IMR-90 (cell line): Measurements from ENCODE around the gene IL11RA. TPM values are rescaled to one million over a fixed set of nuclear protein-coding genes. Genes with fewer than 3 reads are reported as not detected.

Source experiments
- ATAC-seq: fragments of 200-7000 bp; cut with Tn5 transposase; 2 replicates; pipeline ENCODE4 v1.9.1; 2020; ENCODE audit warnings: low read depth, mild to moderate bottlenecking, moderate library complexity
- BruUV-seq: library from RNA; stranded (reverse); fragments of 400-500 nt; replicated peaks from 2 replicates; lab custom pipeline; 2021; lab: Mats Ljungman, UMichigan
- CTCF ChIA-PET: fragments of 300-600 bp; formaldehyde crosslinking; extraction: SDS; loops from one replicate; lab custom pipeline; 2021; ENCODE audit warnings: antibody characterized with exemption; lab: Yijun Ruan, JAX
- POLR2A ChIA-PET: fragments of 300-600 bp; sonication (Branson Sonifier 250); formaldehyde crosslinking; loops from one replicate; lab custom pipeline; 2022; ENCODE audit warnings: antibody characterized with exemption; ENCODE audit not compliant: unreplicated experiment; lab: Charles Lee
- DNase-seq: peaks from one replicate; pipeline ENCODE4 v3.0.0; 2013
- H2AFZ ChIP-seq: replicated peaks from 2 replicates; pipeline ENCODE3; 2013; ENCODE audit warnings: low read length, mild to moderate bottlenecking; ENCODE audit not compliant: poor library complexity
- H2AK5ac ChIP-seq: 2 replicates; pipeline ENCODE4 v1.6.1; 2013; ENCODE audit warnings: low read depth, low read length, inconsistent platforms
- H2AK9ac ChIP-seq: replicated peaks from 2 replicates; pipeline ENCODE3; 2013; ENCODE audit warnings: mild to moderate bottlenecking, low read depth, low read length, moderate library complexity; ENCODE audit not compliant: poor library complexity
- H2BK120ac ChIP-seq: 2 replicates; pipeline ENCODE4 v1.6.1; 2013; ENCODE audit warnings: low read depth, low read length, inconsistent platforms
- H2BK15ac ChIP-seq: 3 replicates; pipeline ENCODE4 v1.6.1; 2013; ENCODE audit warnings: low read depth, low read length, inconsistent platforms
- H2BK20ac ChIP-seq: 2 replicates; pipeline ENCODE4 v1.6.1; 2013; ENCODE audit warnings: low read depth, mild to moderate bottlenecking, inconsistent platforms, low read length, moderate library complexity
- H2BK5ac ChIP-seq: 2 replicates; pipeline ENCODE4 v1.6.1; 2013; ENCODE audit warnings: mild to moderate bottlenecking, low read depth, low read length, inconsistent platforms; ENCODE audit not compliant: poor library complexity, severe bottlenecking
- H3K14ac ChIP-seq: replicated peaks from 2 replicates; pipeline ENCODE4 v1.6.1; 2013; ENCODE audit warnings: low read depth, low read length, inconsistent platforms
- H3K18ac ChIP-seq: 2 replicates; pipeline ENCODE4 v1.6.1; 2013; ENCODE audit warnings: low read depth, low read length, control low read depth
- H3K23ac ChIP-seq: 2 replicates; pipeline ENCODE4 v1.6.1; 2013; ENCODE audit warnings: low read depth, low read length, inconsistent platforms
- H3K27ac ChIP-seq: 2 replicates; pipeline ENCODE4 v1.5.1; 2013; ENCODE audit warnings: mild to moderate bottlenecking, control low read depth, low read length; ENCODE audit not compliant: insufficient read depth
- H3K27me3 ChIP-seq: 2 replicates; pipeline ENCODE4 v1.6.1; 2013; ENCODE audit warnings: low read length; ENCODE audit not compliant: control insufficient read depth, insufficient read depth
- H3K36me3 ChIP-seq: 2 replicates; pipeline ENCODE4 v1.6.1; 2013; ENCODE audit warnings: low read length, mixed read lengths; ENCODE audit not compliant: control insufficient read depth, insufficient read depth
- H3K4ac ChIP-seq: 2 replicates; pipeline ENCODE4 v1.6.1; 2013; ENCODE audit warnings: low read depth, low read length, inconsistent platforms
- H3K4me1 ChIP-seq: 2 replicates; pipeline ENCODE4 v1.6.1; 2013; ENCODE audit warnings: low read length, mixed read lengths; ENCODE audit not compliant: control insufficient read depth, insufficient read depth
- H3K4me2 ChIP-seq: 2 replicates; pipeline ENCODE4 v1.6.1; 2013; ENCODE audit warnings: low read depth, mild to moderate bottlenecking, control low read depth, low read length, moderate library complexity
- H3K4me3 ChIP-seq: 2 replicates; pipeline ENCODE4 v1.5.1; 2013; ENCODE audit warnings: low read depth, mild to moderate bottlenecking, control low read depth, low read length, moderate library complexity; ENCODE audit not compliant: insufficient read depth
- H3K56ac ChIP-seq: 2 replicates; pipeline ENCODE4 v1.6.1; 2013; ENCODE audit warnings: low read length, inconsistent platforms; ENCODE audit not compliant: insufficient read depth; ENCODE audit errors: extremely low read depth
- H3K79me1 ChIP-seq, 2 experiments: 2 replicates each; pipeline ENCODE4 v1.6.1; 2013; ENCODE audit warnings: low read length in 2 of 2, inconsistent platforms in 1 of 2, low read depth in 1 of 2
- H3K9ac ChIP-seq: 2 replicates; pipeline ENCODE4 v1.6.1; 2013; ENCODE audit warnings: low read depth, low read length, control low read depth
- H3K9me1 ChIP-seq: 2 replicates; pipeline ENCODE4 v1.6.1; 2013; ENCODE audit warnings: low read length, inconsistent platforms; ENCODE audit not compliant: insufficient read depth
- H3K9me3 ChIP-seq: 2 replicates; pipeline ENCODE4 v1.6.1; 2013; ENCODE audit warnings: low read length; ENCODE audit not compliant: control insufficient read depth, insufficient read depth
- H4K20me1 ChIP-seq: 2 replicates; pipeline ENCODE4 v1.6.1; 2013; ENCODE audit warnings: low read length, inconsistent platforms; ENCODE audit not compliant: insufficient read depth
- H4K5ac ChIP-seq: 2 replicates; pipeline ENCODE4 v1.6.1; 2013; ENCODE audit warnings: mild to moderate bottlenecking, low read depth, low read length, control low read depth
- H4K8ac ChIP-seq, 2 experiments: 2 replicates each; pipeline ENCODE4 v1.6.1; 2013; ENCODE audit warnings: low read depth in 2 of 2, low read length in 2 of 2, control low read depth in 1 of 2, inconsistent platforms in 1 of 2
- H4K91ac ChIP-seq: 2 replicates; pipeline ENCODE4 v1.6.1; 2013; ENCODE audit warnings: low read depth, low read length, inconsistent platforms; ENCODE audit not compliant: insufficient read depth
- CEBPB ChIP-seq: IDR thresholded peaks from 2 replicates; pipeline ENCODE4 v1.6.1; 2012; ENCODE audit warnings: low read depth, low read length, improper control_type of control experiment
- FOS ChIP-seq: fragments of 150-350 bp; IDR thresholded peaks from 2 replicates; pipeline ENCODE4 v1.6.1; 2016; ENCODE audit warnings: low read depth, low read length
- MAFK ChIP-seq: IDR thresholded peaks from 2 replicates; pipeline ENCODE4 v1.6.1; 2012; ENCODE audit warnings: low read depth, low read length, improper control_type of control experiment
- WGBS, 2 experiments: methylation state at CpG; one replicate each; pipeline versions ENCODE4 v1.1.5 to v1.1.7; 2013; ENCODE audit warnings: missing lambda C conversion rate in 2 of 2; ENCODE audit not compliant: insufficient read length in 1 of 2; ENCODE audit errors: extremely low coverage in 2 of 2; 5-methylcytosine and 5-hydroxymethylcytosine counted together
- dilution Hi-C: fragments of 300-500 bp; cut with HindIII; formaldehyde crosslinking; loops from one replicate; pipeline ENCODE4 v1.14.3; 2018; ENCODE audit warnings: low sequenced_read_pairs; ENCODE audit not compliant: unreplicated experiment
- in situ Hi-C: fragments of 300-500 bp; cut with MboI; formaldehyde crosslinking; loops from 3 replicates; pipeline ENCODE4 v1.14.3; 2019; ENCODE audit warnings: low sequenced_read_pairs, inconsistent platforms, mixed read lengths
- intact Hi-C: fragments of 100-400 bp; cut with micrococcal nuclease; formaldehyde crosslinking; loops from 2 replicates; pipeline ENCODE4 v1.10.0; 2022
- polyA plus RNA-seq, 3 experiments: library from polyadenylated mRNA; depleted of rRNA; stranded (reverse); fragments of >200 nt; gene quantifications; 2 replicates each; pipeline ENCODE4 v1.2.3, GENCODE V29; 2012; ENCODE audit warnings: low replicate concordance in 1 of 3
- total RNA-seq: library from RNA; depleted of rRNA; stranded (reverse); fragments of >200 nt; gene quantifications from 2 replicates; pipeline ENCODE4 v1.2.3, GENCODE V29; 2012
- TF ChIP-seq, protein P1 (sequence below): fragments of 150-350 bp; IDR thresholded peaks from 2 replicates; pipeline ENCODE4 v1.6.1; 2017; ENCODE audit warnings: mild to moderate bottlenecking, antibody characterized with exemption, low read length, low read depth

Gene IL11RA
- total and polyA plus RNA-seq, 2 of the 4 experiments (the other 2 are of a cell fraction), result 8.2 to 15.9 TPM

DNA sequence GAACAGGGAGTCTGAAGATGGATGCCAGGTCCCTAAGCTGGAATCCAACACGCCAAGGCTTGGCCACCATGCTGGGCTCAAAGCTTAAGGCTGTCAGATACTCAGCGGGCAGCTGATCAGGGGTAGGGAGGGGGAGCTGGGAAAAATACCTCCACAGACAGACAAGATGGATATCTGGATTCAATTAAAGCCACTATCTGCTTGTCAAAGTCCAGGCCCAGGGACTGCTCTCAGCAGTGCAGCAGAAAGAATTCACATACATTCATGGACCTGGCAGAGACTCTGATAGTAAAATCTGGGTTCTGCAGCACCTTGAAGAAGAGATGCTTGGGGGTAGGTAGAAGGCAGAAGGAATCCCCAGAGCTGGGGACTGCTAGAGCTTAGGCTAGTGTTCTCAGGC lies 36.9 kb upstream of the IL11RA start:
- Histone ChIP-seq H3K9me3 (no peaks in the 10 kb centered on the region), H4K91ac (no peak overlapping the region), H2AFZ (no peak overlapping the region), H3K79me1 (peaks cover 16 to 32% of the 10 kb centered on the region in 2 experiments), H2BK120ac (no peak overlapping the region), H2AK5ac (no peak overlapping the region), H3K4me1 (peaks cover 10% of the 10 kb centered on the region), H3K9me1 (peaks cover 18% of the 10 kb centered on the region), H3K36me3 (peaks cover 25% of the 10 kb centered on the region), H3K18ac (no peak overlapping the region), H2AK9ac (no peak overlapping the region), H2BK15ac (no peak overlapping the region), H3K14ac (no peak overlapping the region), H4K20me1 (no peaks in the 10 kb centered on the region), H2BK5ac (no peak overlapping the region), H3K27me3 (no peaks in the 10 kb centered on the region), H4K8ac (no peak overlapping the region), H4K5ac (no peak overlapping the region), H3K9ac (no peak overlapping the region), H3K23ac (no peak overlapping the region), H3K56ac (no peak overlapping the region), H3K4ac (no peak overlapping the region), H3K4me2 (no peak overlapping the region), H2BK20ac (no peak overlapping the region), H3K27ac (no peak overlapping the region), H3K4me3 (no peak overlapping the region)
- no CpG with 5 or more reads among the region's 2 CpGs for WGBS, 2 experiments
- ATAC-seq (no peak), DNase-seq (no peak)
- in situ Hi-C loops, result no loop called here
- intact Hi-C loops, result no loop called here
- dilution Hi-C loops, result no loop called here
- TF ChIP-seq, protein P1, sequence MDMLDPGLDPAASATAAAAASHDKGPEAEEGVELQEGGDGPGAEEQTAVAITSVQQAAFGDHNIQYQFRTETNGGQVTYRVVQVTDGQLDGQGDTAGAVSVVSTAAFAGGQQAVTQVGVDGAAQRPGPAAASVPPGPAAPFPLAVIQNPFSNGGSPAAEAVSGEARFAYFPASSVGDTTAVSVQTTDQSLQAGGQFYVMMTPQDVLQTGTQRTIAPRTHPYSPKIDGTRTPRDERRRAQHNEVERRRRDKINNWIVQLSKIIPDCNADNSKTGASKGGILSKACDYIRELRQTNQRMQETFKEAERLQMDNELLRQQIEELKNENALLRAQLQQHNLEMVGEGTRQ, result no peak
- TF ChIP-seq MAFK (no peak), FOS (no peak), CEBPB (no peak)
- no TSS peak for BruUV-seq
- CTCF ChIA-PET, result no interaction called here
- POLR2A ChIA-PET, result no interaction called here
